GM21360 (cell line): ENCODE results near the gene RFX3.

ENCODE experiments used
- ATAC-seq: cut with Tn5 transposase; IDR thresholded peaks from one replicate; pipeline ENCODE4 v1.9.1; 2021; ENCODE audit warnings: mild to moderate bottlenecking, moderate library complexity; ENCODE audit not compliant: unreplicated experiment

Gene RFX3

DNA sequence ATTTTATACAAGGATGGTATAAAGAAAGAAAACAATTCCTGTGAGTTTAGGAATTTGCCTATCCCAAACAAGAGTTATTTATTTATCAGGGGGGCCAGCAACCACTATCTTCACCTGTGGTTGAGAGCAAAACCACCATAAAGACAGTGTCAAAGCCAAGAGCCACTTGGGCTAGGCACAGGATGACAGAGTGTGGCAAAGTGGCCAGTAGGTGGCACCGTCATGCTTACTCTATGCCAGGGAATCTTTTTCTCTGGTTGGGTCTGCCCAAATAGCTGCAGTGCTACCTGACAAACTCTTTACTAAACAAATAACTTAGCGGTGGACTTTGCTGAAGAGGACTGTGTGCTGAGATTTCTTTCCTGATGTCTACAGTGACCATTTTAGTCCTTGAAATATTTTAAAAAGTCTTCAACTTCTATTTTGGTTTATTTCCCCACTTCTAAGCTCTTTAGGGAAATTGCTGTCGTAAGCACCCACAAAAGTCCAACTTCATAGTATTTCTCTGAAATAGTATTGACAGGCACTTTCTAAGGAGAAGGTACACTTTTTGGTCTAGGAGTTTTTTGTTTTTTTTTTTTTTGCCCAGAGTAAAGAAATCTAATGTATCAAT is 285.0 kb downstream of the RFX3 start:
- ATAC-seq: peak; percentile 80

DNA sequence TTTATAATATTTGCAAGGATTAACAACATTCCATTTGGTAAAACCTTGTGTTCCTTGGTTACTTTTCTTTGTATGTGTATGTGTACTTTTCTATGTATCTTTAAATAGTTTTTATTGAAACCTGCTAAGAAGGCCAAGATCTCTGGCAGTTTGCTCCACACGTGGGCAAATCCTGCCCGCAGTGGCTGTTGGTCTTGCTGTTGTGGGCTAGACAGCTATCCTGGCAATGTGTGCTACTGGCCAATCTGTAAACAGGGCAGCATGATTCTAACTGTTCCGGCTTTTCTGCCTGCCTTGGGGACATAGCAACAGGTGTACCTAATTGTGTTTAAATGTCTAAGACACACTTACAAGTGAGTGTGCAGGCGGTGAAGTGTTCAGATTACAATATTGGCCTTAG is 286.6 kb downstream of the RFX3 start:
- ATAC-seq: no peak

DNA sequence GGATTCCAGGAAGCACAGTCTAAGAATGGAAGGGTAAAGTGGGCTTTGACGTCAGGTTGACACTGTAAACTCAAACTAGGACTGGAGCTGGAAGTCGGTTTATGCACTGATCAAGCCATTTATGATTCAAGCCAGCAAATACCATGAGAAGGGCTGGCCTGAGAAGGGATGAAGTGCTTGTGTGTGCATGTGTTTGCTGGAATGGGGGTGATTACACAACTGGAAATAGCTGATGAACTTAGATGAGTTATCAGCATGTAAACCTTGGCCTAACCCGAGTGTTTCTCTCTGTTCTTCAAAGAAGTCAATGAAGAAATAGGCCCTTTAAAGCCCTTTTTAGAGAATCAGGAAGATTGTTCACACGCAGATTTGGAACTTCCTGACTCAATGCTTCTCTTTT is 287.6 kb downstream of the RFX3 start:
- ATAC-seq: no peak

DNA sequence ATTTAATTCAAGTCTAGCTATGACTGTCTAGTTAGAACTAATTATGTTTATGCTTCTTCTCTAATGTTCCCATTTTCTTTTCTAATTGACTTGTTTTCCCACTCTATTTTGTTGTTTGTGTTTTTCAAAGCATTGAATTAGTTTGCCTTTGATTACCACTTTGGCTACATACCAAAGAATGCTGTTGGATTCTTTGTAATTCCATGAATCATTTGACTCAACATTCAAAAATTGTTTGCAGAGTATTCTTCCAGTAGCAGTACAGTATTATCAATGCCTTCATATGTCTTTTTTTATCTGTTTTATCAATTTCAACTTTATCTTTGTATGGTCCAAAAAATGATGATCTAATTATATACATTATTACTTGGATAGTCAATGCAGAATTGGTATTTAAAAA is 288.7 kb downstream of the RFX3 start:
- no peak for ATAC-seq

DNA sequence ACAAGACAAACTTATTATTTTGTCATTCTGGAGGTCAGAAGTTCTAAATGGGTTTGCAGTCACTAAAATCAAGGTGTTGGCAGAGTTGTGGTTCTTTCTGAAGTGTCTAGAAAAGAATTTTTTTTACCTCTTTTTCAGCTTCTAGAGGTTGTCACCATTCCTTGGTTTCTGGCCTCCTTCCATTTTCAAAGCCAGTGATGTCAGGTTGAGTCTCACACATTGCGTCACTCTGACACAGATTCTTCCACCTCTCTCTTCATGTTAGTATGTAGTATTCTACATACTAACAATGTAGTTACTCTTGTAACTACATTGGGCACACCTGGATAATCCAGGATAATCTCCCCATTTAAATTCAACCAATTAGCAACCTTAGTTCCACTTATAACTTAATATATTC is 290.3 kb downstream of the RFX3 start:
- no peak for ATAC-seq

DNA sequence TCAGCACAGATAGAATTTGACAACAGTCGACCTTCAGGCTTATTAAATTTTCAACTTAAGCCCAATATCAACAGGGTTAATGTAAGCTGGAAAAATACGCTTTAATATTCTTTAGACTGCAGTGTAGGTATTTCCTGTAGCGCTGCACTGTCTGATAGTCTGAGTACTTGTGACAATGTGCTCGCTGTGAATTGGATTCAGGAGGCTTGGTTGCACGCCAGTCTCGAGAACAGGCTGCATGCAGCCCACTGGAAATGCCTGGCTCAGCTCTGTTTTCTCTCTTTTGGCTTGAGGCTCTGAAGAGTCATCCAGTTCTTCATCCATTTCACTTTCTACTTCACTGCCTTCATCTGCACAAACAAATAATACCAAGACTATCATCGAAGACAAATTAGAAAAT is 300.9 kb downstream of the RFX3 start:
- no peak for ATAC-seq

DNA sequence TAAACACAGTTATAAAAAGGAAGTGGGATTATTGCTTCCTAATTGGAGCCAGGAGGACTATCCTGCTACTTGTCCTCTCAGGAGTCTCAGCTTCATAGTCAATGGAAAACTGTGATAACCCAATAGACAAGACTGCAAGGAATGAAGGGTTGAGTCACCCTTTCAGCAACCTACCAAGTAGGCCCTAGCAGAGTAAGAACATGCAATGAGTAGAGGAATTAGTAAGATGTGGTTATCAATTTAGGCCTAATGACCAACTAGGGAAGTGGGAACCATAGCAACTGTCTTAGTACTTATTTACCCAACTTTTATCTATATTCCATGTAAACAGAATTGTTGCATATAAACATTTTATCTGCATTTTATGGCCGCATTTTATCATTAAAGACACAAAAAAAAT is 310.1 kb downstream of the RFX3 start:
- no peak for ATAC-seq

DNA sequence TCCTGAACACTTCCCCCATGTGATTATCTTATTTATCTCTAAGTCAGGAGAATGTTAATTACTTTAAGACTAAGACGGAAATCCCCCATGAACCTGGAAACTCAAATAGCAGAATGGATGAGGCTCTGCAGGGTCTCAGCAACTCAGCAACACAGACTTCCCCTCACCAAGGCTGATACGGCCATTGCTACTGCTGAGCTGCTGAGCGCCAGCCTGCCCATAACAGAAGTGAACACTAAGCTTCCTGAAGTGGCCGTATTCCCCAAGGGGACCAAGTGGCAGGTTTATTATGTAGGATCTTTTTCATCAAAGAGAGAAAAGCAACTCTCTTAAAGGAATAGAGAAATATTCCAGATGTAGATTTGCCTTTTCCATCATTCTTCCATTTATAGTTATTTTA is 311.1 kb downstream of the RFX3 start:
- ATAC-seq: no peak

DNA sequence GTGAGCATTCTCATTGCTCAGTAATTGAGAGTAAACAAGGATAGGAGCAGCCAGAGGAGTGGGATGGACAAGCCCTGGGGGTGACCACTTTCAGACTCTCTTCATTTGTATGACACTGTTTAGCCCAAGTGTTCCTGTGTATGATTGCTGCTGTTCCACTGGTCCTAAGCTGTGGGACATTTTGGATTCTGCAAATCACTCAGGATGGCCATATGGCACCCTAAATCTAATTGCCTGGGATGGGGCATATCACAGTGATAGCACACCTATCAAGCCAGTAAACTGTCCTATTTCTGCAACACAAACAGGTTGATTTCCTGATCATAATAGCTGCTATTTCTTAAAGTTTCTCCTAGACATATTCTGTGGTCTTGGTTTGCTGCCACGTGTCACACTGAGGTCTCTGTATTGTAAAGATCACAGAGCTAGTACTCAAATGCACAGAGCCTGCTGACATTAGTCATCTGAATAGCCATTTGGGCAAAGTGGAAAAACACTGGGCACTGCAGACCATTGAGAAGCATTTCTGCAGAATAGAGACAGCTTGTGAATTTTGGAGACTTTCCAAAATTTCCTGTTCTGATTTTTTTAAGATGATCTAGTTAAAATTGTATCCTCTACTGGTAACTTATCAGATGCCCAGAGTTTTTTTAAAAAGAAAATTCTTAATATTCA is 320.2 kb downstream of the RFX3 start:
- no peak for ATAC-seq

DNA sequence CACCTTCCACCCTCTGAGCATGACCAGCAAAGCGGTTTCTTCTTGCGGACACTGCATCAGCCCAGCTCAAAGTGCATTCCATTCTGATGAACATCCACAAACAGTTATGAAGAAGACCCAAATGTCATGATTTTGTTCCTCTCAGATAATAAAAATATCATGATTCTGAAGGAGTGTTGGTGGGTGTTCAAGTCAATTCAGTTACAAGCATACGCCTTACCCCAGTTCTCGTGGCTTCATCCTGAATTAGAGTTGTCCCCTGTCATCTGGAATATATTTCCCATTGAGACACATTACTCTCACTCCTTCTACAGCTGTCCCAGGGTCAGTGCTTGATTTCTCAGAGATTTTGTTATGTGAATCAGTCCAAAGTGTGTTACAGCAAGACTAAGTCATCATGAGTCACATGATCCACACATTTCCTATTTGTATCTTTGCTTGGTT is 325.4 kb downstream of the RFX3 start:
- ATAC-seq: no peak

DNA sequence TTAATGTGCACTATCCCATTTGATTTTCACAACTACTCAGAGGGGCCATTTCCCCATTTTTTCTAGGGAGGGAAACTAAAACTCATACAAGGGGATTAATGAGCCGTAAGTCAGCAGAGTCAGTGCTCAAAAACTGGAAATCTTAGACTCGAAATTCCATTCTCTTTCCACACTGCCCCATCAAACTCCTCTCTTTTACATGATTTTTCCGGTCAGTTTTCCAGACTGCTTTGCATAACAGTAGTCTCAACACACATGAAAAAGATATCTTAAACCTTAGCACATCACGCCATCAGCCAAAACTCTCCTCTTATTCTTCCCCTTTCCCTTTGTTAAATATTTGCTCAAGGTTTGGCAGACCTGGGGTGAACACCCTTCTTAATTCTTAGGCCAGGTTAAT is 332.0 kb downstream of the RFX3 start:
- ATAC-seq: no peak

DNA sequence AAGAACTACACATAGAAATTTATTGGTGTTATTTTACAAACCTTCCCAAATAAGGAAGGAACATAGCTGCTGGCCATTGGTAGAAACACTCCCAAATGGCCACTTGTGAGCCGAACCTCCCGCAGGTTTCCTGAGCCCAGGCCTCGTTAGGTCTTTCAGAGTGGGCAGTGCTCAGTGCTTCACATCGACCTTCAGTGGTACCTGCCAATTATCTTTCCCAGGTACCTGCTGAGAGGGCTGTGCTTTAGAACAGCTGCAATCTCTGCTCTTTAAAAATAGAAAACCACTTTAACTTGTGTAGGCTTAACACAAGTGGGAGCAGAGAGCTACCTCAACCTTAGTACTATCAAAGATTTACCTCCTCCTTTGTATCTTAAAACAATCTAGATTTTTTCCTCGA is 334.1 kb downstream of the RFX3 start:
- no peak for ATAC-seq

DNA sequence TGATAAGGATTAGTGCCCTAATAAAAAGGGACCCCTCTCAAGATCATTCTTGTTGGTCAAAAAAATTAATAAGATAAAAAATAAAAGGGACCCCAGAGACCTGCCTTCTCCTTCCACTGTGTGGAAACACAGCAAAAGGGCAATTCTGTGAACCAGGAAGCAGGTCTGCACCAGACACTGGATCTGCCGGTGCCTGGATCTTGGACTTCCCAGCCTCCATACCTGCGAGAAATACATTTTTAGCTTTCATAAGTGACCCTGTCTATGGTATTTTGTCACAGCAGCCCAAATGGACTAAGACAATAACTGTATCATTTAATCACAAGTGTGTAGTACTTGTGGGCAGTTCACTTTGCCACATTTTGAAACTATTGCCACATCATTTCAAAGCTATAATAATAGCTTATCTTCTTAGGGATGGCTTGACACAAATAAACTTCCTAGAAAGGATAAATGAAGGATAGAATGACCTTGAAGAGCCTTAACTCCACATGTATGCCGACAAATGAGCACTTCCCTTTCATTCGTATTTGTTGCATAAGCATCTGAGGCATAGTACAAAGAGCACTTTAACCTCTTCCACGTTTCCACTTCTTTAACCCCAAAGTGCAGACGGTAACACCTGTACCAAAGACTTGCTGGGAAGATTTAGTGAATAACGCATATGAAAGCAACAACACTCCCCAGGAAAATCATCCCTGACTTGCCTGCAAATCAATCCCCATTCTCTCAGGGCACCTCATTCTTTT is 336.5 kb downstream of the RFX3 start:
- ATAC-seq: no peak

DNA sequence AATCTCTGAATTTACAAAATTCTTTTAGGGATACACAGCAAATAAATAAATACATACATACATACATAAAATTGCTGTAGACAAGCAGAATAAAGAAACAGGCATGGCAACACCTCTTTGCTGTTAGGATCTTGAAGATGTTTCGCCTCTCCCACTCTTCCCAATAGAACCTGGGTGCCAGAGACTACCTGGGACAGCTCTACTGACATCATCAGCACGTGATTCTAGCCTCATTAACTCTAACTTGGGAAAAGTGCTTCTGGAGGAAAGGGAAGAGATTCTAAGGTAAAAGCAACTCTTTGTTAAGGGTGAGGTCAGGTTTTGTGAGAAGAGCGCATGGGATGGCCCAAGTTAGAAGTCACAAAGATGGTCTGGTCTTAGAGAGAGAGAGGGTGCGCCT is 339.1 kb downstream of the RFX3 start:
- ATAC-seq: no peak

DNA sequence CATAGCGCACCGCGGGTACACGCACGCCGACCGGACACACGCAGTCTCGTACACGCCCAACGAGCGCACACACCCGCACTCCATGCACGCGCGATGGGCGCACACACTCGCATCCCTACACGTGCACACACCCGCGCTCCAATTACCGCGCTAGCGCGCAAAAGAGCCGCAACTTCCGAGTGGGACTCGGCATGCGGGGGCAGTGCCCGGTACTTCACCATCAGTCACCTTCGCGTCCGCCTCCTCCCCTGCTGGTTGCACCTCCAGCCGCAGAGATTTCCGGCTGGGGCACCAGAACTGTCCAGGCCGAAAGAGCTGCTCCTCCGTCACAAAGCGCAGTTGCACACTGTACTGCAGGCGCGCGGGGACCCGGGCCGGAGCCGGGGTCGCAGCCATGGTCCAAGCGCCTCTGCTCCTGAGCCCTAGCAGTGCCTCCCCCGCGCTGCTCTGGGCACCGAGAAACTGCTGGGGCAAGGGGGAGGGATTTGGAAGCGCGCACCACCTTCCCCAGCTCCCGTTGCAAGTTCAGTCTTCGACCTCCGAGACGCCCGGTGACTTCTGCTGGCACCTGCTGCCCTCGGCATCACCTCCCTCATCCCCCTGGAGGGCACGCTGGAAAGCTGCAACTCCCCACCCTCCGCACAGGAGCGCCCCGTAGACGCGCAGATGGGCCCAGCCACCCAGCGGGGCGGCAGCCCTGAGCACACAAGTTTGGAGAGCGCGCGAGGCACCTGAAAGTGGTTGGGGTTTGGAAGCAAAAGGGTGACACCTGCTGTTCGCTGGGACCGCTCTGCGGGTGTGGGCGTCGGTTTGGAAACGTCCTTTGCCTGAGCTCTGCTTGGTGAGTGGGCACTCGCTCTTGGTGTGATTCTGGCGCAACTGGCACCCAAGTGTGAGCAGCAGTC is 344.5 kb downstream of the RFX3 start:
- ATAC-seq: peak; percentile 90

DNA sequence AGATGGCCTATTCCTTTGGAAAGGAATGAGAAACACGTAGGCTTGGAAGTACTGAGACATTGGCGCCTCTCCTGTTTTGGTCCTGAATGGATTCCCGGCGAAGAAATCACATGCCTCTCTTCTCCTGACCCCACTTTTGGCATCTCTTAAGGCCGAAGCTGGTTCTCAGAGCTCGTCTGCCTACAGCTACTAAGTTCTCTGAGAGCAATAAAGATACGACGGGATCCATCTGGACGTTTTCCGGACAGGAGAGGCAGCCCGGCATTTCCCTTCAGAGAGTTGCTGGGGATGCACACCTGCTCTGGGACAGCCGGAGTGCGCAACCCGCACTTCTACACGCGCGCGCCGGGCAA is 345.1 kb downstream of the RFX3 start:
- ATAC-seq: no peak

DNA sequence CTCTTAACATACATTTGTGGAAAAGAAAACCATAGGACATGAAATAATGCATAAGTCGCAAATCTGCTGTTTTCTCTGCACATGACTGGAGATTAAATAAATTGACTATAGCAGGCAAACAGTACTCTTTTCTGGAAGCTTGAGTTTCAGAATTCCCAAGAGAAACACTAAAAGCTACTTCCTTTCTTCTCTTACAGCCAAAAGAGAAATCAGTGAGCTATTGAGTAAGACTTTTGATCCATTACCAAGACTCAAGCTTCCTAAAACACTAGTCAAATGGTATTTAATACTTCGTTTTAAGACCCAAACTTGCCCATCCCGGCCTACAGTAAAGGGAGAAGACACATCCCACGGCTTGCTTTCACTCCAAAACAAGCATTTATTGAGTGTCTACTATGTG is 346.1 kb downstream of the RFX3 start:
- ATAC-seq: no peak

DNA sequence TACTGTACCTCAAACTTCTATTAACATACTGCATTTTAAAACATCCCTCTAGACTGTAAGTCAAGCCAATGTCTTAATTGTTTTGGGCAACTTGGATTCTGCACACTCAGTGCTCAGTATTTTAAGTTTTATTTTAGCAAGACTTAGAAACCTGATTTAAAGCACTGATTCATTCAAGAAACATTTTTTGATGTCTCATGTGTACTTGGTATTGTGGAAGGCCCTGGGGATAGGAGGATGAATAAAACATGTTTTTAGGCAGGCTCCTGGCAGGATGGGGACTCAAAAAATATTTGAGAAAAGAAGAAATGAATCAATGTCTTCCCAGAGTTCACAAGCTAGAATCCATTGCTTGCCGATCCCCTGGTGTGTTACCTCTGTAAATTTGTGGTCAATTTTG is 347.9 kb downstream of the RFX3 start:
- ATAC-seq: no peak

DNA sequence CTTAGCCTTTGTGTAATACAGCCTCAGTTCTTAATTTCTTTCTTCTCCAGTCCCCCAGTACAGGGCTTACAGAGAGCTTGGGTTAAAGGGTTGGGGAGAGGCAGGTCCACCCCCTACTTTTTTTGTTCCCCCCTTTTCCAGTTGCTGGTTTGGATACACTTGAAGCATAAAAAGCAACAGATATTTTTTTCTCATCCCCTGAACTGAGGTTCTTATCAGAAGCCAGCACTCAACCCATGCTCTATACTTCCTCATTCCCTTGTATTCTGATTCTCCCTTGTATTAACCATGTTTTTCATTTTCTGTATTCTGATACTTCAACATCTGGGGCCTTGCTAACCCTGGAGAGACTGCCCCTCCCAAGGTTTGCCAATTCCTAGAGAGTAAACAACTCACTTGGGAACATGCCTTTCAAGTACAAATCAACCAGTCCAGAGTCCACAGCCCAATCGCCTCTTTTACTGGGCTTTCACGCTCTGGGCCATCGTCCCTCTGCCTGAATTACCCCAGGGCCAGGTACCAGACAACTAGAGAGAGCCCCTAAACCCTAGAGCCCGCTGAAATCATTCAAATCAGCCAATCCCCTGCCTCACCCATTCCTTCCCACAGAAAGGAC is 348.5 kb downstream of the RFX3 start:
- no peak for ATAC-seq

DNA sequence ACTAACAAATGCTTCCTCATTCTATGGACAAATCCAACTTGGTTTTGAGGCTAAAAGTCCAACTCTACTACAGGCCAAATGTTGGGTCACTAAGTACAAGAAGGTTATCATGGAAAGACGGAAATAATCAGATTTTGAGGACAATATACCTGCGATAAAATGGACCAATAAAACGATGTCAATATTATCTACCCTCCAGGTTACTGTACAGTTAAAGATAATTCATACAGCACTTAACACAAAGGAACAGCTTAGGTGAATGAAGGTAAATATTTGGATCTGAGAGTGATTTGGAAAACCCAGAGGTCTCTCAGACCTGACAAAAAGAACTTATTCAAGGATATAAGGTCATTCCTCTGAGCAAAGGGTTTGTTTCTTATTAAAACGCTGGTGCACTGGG is 352.4 kb downstream of the RFX3 start:
- ATAC-seq: no peak

DNA sequence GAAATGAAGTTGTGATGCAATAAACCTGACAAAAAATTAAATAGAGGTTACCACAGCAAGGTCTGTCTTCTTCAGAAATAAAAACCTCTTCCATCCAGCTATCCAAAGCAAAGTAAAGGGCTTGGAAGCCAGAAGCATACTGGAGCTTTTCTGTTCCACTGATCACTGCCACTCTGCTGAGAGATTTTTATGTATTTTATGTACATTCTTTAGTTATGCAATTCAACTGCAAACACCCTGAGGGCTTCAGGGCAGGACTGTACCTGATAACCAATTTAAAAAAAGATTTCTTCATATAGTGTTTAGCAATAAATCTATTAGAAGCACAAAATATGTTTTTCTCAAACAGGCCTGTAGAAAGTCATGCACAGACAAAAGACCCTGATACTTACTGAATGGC is 355.0 kb downstream of the RFX3 start:
- no peak for ATAC-seq
